AML-193 (cell line): Measurements from ENCODE around the gene SBDS.
"Not testable (repeated sequence)": the region's sequence is repeated elsewhere in the genome, so short reads cannot be mapped to it uniquely, and the experiment has no call there.

ENCODE experiments used
- DNase-seq, 2 experiments: peaks; one replicate each; lab custom pipeline; 2025; lab: John Stamatoyannopoulos, UW

The SBDS gene

GRCh38 chr7:66995050-66995776 is at the start of gene SBDS:
SBDS (minus strand) TSS chr7:66995586; CDS start chr7:66995417, 169 bp downstream.
- peak; percentile 91 to 94 for DNase-seq

- not testable (repeated sequence) for DNase-seq
These were observed 48.2 kb upstream of the SBDS start for GRCh38 chr7:67043559-67043930.

- DNase-seq = not testable (repeated sequence)
These were observed 47.6 kb upstream of the SBDS start for GRCh38 chr7:67042781-67043558.

- not testable (repeated sequence) for DNase-seq
These were observed 45.4 kb upstream of the SBDS start for GRCh38 chr7:67040832-67041231.

- not testable (repeated sequence) for DNase-seq
These were observed 41.3 kb upstream of the SBDS start for GRCh38 chr7:67036432-67037395.

GRCh38 chr7:67033251-67033650 is 37.9 kb upstream of the SBDS start:
- no peak for DNase-seq

GRCh38 chr7:67031685-67032084 is 36.3 kb upstream of the SBDS start:
- not testable (repeated sequence) for DNase-seq

- not testable (repeated sequence) for DNase-seq
These were observed 30.1 kb upstream of the SBDS start for GRCh38 chr7:67025459-67025858.

GRCh38 chr7:67022511-67022910 is 27.1 kb upstream of the SBDS start:
- no peak for DNase-seq

GRCh38 chr7:67021260-67021659 is 25.9 kb upstream of the SBDS start:
- no peak for DNase-seq

GRCh38 chr7:67019562-67020390 is 24.4 kb upstream of the SBDS start:
- DNase-seq = no peak

- DNase-seq = no peak
These were observed 23.6 kb upstream of the SBDS start for GRCh38 chr7:67018940-67019339.

GRCh38 chr7:67017971-67018370 is 22.6 kb upstream of the SBDS start:
- DNase-seq = not testable (repeated sequence)

- DNase-seq = not testable (repeated sequence)
These were observed 18.8 kb upstream of the SBDS start for GRCh38 chr7:67014076-67014622.

- not testable (repeated sequence) for DNase-seq
These were observed 14.3 kb upstream of the SBDS start for GRCh38 chr7:67009677-67010076.

- DNase-seq = no peak
These were observed 12.9 kb upstream of the SBDS start for GRCh38 chr7:67008260-67008659.

GRCh38 chr7:67006965-67007364 is 11.6 kb upstream of the SBDS start:
- DNase-seq = no peak

- not testable (repeated sequence) for DNase-seq
These were observed 8.8 kb upstream of the SBDS start for GRCh38 chr7:67004145-67004544.

- DNase-seq = peak; percentile 11 to 21
These were observed 5.3 kb upstream of the SBDS start for GRCh38 chr7:67000601-67001258.
